K562 (cell line): ENCODE data around the gene B3GLCT. TPM values are rescaled to one million over a fixed set of nuclear protein-coding genes. Genes with fewer than 3 reads are reported as not detected.

Experiments
- CSDE1 ChIP-seq, 2 experiments: fragments of 450-650 bp; IDR thresholded peaks; 2 replicates each; pipeline ENCODE4 v1.6.1; 2016; ENCODE audit warnings: mild to moderate bottlenecking in 1 of 2
- FOS ChIP-seq: IDR thresholded peaks from 3 replicates; pipeline ENCODE4 v1.6.1; 2011; ENCODE audit not compliant: insufficient read length; ENCODE audit errors: extremely low read depth
- MEF2A ChIP-seq: IDR thresholded peaks from 2 replicates; pipeline ENCODE4 v1.6.1; 2011; ENCODE audit warnings: low read depth, mild to moderate bottlenecking, low read length, moderate library complexity; ENCODE audit not compliant: control insufficient read depth
- SRSF1 ChIP-seq: fragments of 200-400 bp; formaldehyde crosslinking; IDR thresholded peaks from 2 replicates; pipeline ENCODE4 v1.6.1; 2017; ENCODE audit warnings: mild to moderate bottlenecking, low read depth, low read length, moderate library complexity
- TAF9B ChIP-seq: fragments of 450-650 bp; IDR thresholded peaks from 2 replicates; pipeline ENCODE4 v1.6.1; 2018; ENCODE audit warnings: mild to moderate bottlenecking; ENCODE audit not compliant: partially characterized antibody
- TAL1 ChIP-seq: fragments of 450-650 bp; IDR thresholded peaks from 2 replicates; pipeline ENCODE4 v1.6.1; 2016; ENCODE audit warnings: mild to moderate bottlenecking
- ZC3H11A ChIP-seq: IDR thresholded peaks from 2 replicates; pipeline ENCODE4 v1.6.1; 2012; ENCODE audit warnings: low read depth, low read length, improper control_type of control experiment
- ZNF175 ChIP-seq: fragments of 200-800 bp; sonication (Bioruptor generic); IDR thresholded peaks from 2 replicates; pipeline ENCODE4 v1.6.1; 2016; ENCODE audit warnings: low read depth, mild to moderate bottlenecking, missing genetic modification characterization, missing compliant biosample characterization
- polyA plus RNA-seq, 8 experiments: library from polyadenylated mRNA; depleted of rRNA in 4 of 8; stranded (reverse) in 5 of 8; unstranded in 3 of 8; fragments of >200 nt; fragmentation: Nextera tagmentation in 2 of 8; fragmentation: Illumina TruSeq in 1 of 8; extraction: Ambion mirVana in 2 of 8; extraction: Trizol in 1 of 8; gene quantifications; 2 replicates each; pipeline versions ENCODE4 v1.2.1 to v1.2.3, GENCODE V29; 2011 to 2014; ENCODE audit warnings: inconsistent platforms in 1 of 8, missing spikeins in 1 of 8
- total RNA-seq, 7 experiments: library from RNA; depleted of rRNA in 6 of 7; stranded (reverse); fragments of >200 nt in 6 of 7; fragmentation: Illumina TruSeq in 2 of 7; extraction: Trizol in 2 of 7; gene quantifications; 2 replicates each; pipeline versions ENCODE4 v1.2.1 to v1.2.3, GENCODE V29; 2011 to 2021; ENCODE audit warnings: low replicate concordance in 1 of 7
- TF ChIP-seq, protein P1 (sequence below): fragments of 450-650 bp; IDR thresholded peaks from 2 replicates; pipeline ENCODE4 v1.7.1; 2018; ENCODE audit warnings: mild to moderate bottlenecking, low read depth; ENCODE audit not compliant: partially characterized antibody
- TF ChIP-seq, protein P2 (sequence below): IDR thresholded peaks from 3 replicates; pipeline ENCODE4 v1.6.1; 2011; ENCODE audit warnings: borderline replicate concordance, mild to moderate bottlenecking; ENCODE audit not compliant: insufficient read length, insufficient read depth
- TF ChIP-seq, protein P3 (sequence below): fragments of 200-600 bp; sonication (generic); IDR thresholded peaks from one replicate; pipeline ENCODE4 v1.6.1; 2012; ENCODE audit warnings: mild to moderate bottlenecking, low read depth, low read length, inconsistent platforms

Gene B3GLCT
- total and polyA plus RNA-seq, 9 of the 15 experiments (the other 6 are each of a cell fraction or from before 2014, with no cell fraction given) = 1.1 to 5.1 (median 2.9) TPM

DNA sequence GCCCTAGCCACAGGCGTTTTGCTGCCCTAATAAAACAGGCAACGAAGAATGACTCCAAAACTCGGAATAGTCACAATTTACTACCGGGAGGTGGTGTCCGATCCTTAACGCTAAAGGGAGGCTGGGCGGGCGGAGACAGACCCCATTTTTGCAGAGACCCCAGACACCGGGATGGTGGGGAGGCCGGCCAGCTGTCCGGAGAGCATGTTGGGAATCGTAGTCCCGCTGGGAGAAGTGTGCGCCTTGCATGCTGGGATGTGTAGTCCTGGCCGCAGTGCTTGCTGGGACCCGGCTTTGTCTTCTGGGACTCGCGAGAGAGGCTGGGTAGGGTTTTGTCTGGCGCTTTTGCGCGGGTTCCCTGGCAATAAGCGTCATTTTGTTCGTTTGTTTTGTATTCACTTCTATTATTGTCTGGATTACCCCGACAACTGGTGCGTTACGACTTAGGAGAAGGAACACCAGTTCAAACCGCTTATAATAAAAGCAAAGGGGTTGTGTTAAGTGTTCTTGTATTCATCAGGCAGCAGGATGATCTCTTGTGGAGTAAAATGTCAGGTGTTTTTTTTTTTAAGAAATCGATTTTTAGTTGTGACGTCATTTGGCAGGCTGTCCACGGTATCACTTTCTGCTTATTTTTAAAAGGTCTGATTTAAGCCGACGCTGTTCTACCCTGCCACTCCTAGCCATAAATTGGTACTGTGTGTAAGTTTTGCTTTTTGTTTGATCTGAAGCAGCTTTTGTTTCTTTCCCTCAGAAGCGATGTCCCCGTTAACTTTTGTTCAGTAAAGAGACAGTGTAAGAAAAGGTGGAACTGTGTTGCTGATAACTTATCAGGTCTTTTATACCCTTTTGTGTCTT is 37.4 kb upstream of the B3GLCT start (continued):
- TF ChIP-seq ZNF175 (no peak), CSDE1 (IDR thresholded peaks at IDR 0.05) (no peak), MEF2A (no peak), FOS (no peak), TAF9B (no peak), TAL1 (no peak), ZC3H11A (no peak), SRSF1 (no peak)
- TF ChIP-seq, protein P1, sequence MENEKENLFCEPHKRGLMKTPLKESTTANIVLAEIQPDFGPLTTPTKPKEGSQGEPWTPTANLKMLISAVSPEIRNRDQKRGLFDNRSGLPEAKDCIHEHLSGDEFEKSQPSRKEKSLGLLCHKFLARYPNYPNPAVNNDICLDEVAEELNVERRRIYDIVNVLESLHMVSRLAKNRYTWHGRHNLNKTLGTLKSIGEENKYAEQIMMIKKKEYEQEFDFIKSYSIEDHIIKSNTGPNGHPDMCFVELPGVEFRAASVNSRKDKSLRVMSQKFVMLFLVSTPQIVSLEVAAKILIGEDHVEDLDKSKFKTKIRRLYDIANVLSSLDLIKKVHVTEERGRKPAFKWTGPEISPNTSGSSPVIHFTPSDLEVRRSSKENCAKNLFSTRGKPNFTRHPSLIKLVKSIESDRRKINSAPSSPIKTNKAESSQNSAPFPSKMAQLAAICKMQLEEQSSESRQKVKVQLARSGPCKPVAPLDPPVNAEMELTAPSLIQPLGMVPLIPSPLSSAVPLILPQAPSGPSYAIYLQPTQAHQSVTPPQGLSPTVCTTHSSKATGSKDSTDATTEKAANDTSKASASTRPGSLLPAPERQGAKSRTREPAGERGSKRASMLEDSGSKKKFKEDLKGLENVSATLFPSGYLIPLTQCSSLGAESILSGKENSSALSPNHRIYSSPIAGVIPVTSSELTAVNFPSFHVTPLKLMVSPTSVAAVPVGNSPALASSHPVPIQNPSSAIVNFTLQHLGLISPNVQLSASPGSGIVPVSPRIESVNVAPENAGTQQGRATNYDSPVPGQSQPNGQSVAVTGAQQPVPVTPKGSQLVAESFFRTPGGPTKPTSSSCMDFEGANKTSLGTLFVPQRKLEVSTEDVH = peak; percentile 37
- TF ChIP-seq, protein P2, sequence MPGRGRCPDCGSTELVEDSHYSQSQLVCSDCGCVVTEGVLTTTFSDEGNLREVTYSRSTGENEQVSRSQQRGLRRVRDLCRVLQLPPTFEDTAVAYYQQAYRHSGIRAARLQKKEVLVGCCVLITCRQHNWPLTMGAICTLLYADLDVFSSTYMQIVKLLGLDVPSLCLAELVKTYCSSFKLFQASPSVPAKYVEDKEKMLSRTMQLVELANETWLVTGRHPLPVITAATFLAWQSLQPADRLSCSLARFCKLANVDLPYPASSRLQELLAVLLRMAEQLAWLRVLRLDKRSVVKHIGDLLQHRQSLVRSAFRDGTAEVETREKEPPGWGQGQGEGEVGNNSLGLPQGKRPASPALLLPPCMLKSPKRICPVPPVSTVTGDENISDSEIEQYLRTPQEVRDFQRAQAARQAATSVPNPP = no peak
- TF ChIP-seq, protein P3, sequence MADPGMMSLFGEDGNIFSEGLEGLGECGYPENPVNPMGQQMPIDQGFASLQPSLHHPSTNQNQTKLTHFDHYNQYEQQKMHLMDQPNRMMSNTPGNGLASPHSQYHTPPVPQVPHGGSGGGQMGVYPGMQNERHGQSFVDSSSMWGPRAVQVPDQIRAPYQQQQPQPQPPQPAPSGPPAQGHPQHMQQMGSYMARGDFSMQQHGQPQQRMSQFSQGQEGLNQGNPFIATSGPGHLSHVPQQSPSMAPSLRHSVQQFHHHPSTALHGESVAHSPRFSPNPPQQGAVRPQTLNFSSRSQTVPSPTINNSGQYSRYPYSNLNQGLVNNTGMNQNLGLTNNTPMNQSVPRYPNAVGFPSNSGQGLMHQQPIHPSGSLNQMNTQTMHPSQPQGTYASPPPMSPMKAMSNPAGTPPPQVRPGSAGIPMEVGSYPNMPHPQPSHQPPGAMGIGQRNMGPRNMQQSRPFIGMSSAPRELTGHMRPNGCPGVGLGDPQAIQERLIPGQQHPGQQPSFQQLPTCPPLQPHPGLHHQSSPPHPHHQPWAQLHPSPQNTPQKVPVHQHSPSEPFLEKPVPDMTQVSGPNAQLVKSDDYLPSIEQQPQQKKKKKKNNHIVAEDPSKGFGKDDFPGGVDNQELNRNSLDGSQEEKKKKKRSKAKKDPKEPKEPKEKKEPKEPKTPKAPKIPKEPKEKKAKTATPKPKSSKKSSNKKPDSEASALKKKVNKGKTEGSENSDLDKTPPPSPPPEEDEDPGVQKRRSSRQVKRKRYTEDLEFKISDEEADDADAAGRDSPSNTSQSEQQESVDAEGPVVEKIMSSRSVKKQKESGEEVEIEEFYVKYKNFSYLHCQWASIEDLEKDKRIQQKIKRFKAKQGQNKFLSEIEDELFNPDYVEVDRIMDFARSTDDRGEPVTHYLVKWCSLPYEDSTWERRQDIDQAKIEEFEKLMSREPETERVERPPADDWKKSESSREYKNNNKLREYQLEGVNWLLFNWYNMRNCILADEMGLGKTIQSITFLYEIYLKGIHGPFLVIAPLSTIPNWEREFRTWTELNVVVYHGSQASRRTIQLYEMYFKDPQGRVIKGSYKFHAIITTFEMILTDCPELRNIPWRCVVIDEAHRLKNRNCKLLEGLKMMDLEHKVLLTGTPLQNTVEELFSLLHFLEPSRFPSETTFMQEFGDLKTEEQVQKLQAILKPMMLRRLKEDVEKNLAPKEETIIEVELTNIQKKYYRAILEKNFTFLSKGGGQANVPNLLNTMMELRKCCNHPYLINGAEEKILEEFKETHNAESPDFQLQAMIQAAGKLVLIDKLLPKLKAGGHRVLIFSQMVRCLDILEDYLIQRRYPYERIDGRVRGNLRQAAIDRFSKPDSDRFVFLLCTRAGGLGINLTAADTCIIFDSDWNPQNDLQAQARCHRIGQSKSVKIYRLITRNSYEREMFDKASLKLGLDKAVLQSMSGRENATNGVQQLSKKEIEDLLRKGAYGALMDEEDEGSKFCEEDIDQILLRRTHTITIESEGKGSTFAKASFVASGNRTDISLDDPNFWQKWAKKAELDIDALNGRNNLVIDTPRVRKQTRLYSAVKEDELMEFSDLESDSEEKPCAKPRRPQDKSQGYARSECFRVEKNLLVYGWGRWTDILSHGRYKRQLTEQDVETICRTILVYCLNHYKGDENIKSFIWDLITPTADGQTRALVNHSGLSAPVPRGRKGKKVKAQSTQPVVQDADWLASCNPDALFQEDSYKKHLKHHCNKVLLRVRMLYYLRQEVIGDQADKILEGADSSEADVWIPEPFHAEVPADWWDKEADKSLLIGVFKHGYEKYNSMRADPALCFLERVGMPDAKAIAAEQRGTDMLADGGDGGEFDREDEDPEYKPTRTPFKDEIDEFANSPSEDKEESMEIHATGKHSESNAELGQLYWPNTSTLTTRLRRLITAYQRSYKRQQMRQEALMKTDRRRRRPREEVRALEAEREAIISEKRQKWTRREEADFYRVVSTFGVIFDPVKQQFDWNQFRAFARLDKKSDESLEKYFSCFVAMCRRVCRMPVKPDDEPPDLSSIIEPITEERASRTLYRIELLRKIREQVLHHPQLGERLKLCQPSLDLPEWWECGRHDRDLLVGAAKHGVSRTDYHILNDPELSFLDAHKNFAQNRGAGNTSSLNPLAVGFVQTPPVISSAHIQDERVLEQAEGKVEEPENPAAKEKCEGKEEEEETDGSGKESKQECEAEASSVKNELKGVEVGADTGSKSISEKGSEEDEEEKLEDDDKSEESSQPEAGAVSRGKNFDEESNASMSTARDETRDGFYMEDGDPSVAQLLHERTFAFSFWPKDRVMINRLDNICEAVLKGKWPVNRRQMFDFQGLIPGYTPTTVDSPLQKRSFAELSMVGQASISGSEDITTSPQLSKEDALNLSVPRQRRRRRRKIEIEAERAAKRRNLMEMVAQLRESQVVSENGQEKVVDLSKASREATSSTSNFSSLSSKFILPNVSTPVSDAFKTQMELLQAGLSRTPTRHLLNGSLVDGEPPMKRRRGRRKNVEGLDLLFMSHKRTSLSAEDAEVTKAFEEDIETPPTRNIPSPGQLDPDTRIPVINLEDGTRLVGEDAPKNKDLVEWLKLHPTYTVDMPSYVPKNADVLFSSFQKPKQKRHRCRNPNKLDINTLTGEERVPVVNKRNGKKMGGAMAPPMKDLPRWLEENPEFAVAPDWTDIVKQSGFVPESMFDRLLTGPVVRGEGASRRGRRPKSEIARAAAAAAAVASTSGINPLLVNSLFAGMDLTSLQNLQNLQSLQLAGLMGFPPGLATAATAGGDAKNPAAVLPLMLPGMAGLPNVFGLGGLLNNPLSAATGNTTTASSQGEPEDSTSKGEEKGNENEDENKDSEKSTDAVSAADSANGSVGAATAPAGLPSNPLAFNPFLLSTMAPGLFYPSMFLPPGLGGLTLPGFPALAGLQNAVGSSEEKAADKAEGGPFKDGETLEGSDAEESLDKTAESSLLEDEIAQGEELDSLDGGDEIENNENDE = no peak
